ENCODE results near the gene TRPM1.

Gene TRPM1

GRCh38 chr15:31013863-31014607, 87.5 kb downstream of the TRPM1 start:
- peak; percentile 12 to 23 for DNase-seq

GRCh38 chr15:31012455-31012854, 89.1 kb downstream of the TRPM1 start:
- no peak for DNase-seq

GRCh38 chr15:31010036-31010435, 91.5 kb downstream of the TRPM1 start:
- no peak for DNase-seq

- peak; percentile 48 to 58 for DNase-seq
Observed at GRCh38 chr15:31005660-31006059, 95.9 kb downstream of the TRPM1 start.

- peak in 1 of 2 donors; percentile 48 for DNase-seq
Observed at GRCh38 chr15:31004220-31004733, 97.2 kb downstream of the TRPM1 start.

GRCh38 chr15:31001702-31002101, 99.8 kb downstream of the TRPM1 start:
- DNase-seq = no peak

- DNase-seq = no peak
Observed at GRCh38 chr15:30999729-31000128, 101.8 kb downstream of the TRPM1 start.

- DNase-seq = no peak
Observed at GRCh38 chr15:30997270-30997669, 104.3 kb downstream of the TRPM1 start.

GRCh38 chr15:30992249-30992864, 109.2 kb downstream of the TRPM1 start:
- DNase-seq = no peak

GRCh38 chr15:30991255-30992235, 110.0 kb downstream of the TRPM1 start, which contains the start of gene MTMR10:
Gene MTMR10, minus strand, starts transcription at chr15:30991628. Its CDS starts 122 bp downstream, at chr15:30991506.
- peak; percentile 83 to 92 for DNase-seq

GRCh38 chr15:30990446-30991254, 110.9 kb downstream of the TRPM1 start:
- peak; percentile 49 to 81 for DNase-seq

GRCh38 chr15:30990036-30990435, 111.5 kb downstream of the TRPM1 start:
- DNase-seq = peak in 1 of 2 donors; percentile 19

GRCh38 chr15:30985081-30985531, 116.4 kb downstream of the TRPM1 start:
- peak; percentile 19 to 35 for DNase-seq

GRCh38 chr15:30984542-30984941, 117.0 kb downstream of the TRPM1 start:
- DNase-seq = no peak

- DNase-seq = no peak
Observed at GRCh38 chr15:30984118-30984517, 117.4 kb downstream of the TRPM1 start.

- DNase-seq = peak; percentile 65 to 72
Observed at GRCh38 chr15:30979457-30979856, 122.1 kb downstream of the TRPM1 start.

- DNase-seq = no peak
Observed at GRCh38 chr15:30978328-30978727, 123.2 kb downstream of the TRPM1 start.

- DNase-seq = peak in 1 of 2 donors; percentile 4
Observed at GRCh38 chr15:30974112-30974511, 127.4 kb downstream of the TRPM1 start.

GRCh38 chr15:30973379-30973778, 128.1 kb downstream of the TRPM1 start:
- no peak for DNase-seq

- no peak for DNase-seq
Observed at GRCh38 chr15:30969724-30970123, 131.8 kb downstream of the TRPM1 start.

GRCh38 chr15:30963681-30964080, 137.8 kb downstream of the TRPM1 start:
- no peak for DNase-seq

GRCh38 chr15:30962659-30963058, 138.9 kb downstream of the TRPM1 start:
- DNase-seq = no peak

All from inflammatory macrophage (primary cell).